PC-9 (cell line): ENCODE results near the gene TMOD2. TPM values are rescaled to one million over a fixed set of nuclear protein-coding genes. Genes with fewer than 3 reads are reported as not detected.

Experiments used
- BruUV-seq: library from RNA; stranded (reverse); fragments of 400-500 nt; replicated peaks from 2 replicates; lab custom pipeline; 2021; lab: Mats Ljungman, UMichigan
- CTCF ChIA-PET: fragments of 300-600 bp; sonication (Branson Sonifier 250); formaldehyde crosslinking; loops from one replicate; lab custom pipeline; 2022; ENCODE audit warnings: antibody characterized with exemption; lab: Charles Lee
- POLR2A ChIA-PET: fragments of 300-600 bp; sonication (Branson Sonifier 250); formaldehyde crosslinking; loops from one replicate; lab custom pipeline; 2022; ENCODE audit warnings: antibody characterized with exemption; ENCODE audit not compliant: unreplicated experiment; lab: Charles Lee
- DNase-seq, 2 experiments: peaks; one replicate each; pipeline versions ENCODE4 v3.0.0 to v3.0.0-alpha.2; 2015 to 2022; ENCODE audit warnings: mixed read lengths in 1 of 2
- H2AFZ ChIP-seq: fragments of 200-600 bp; sonication (generic); 2 replicates; pipeline ENCODE4 v1.8.1; 2017; ENCODE audit warnings: antibody characterized with exemption
- H3F3A ChIP-seq: fragments of 200-600 bp; sonication (generic); 2 replicates; pipeline ENCODE4 v1.8.1; 2017; ENCODE audit warnings: antibody characterized with exemption, mild to moderate bottlenecking, low read depth; ENCODE audit not compliant: insufficient read depth
- H3K27ac ChIP-seq: fragments of 200-600 bp; sonication (generic); 2 replicates; pipeline ENCODE4 v1.6.1; 2016; ENCODE audit warnings: mixed run types
- H3K27me3 ChIP-seq: fragments of 200-600 bp; sonication (generic); 2 replicates; pipeline ENCODE4 v1.6.1; 2016; ENCODE audit warnings: low read depth, mixed run types; ENCODE audit not compliant: insufficient read depth
- H3K36me3 ChIP-seq: fragments of 200-600 bp; sonication (generic); 2 replicates; pipeline ENCODE4 v1.6.1; 2016; ENCODE audit warnings: low read depth, mixed run types
- H3K4me1 ChIP-seq: fragments of 200-600 bp; sonication (generic); replicated peaks from 2 replicates; pipeline ENCODE4 v1.6.1; 2016; ENCODE audit warnings: mixed run types; ENCODE audit not compliant: insufficient read depth
- H3K4me2 ChIP-seq: fragments of 200-600 bp; sonication (generic); 2 replicates; pipeline ENCODE4 v1.6.1; 2017; ENCODE audit warnings: mixed run types
- H3K4me3 ChIP-seq: fragments of 200-600 bp; sonication (generic); 2 replicates; pipeline ENCODE4 v1.6.1; 2016; ENCODE audit warnings: mixed run types
- H3K79me2 ChIP-seq: fragments of 200-600 bp; sonication (generic); 2 replicates; pipeline ENCODE4 v1.6.1; 2017; ENCODE audit warnings: low read depth, mixed run types
- H3K9me2 ChIP-seq: fragments of 200-600 bp; sonication (generic); 2 replicates; pipeline ENCODE4 v1.8.1; 2017; ENCODE audit warnings: mild to moderate bottlenecking; ENCODE audit not compliant: insufficient read depth
- H3K9me3 ChIP-seq: fragments of 200-600 bp; sonication (generic); 2 replicates; pipeline ENCODE4 v1.8.1; 2016; ENCODE audit warnings: low read depth; ENCODE audit not compliant: insufficient read depth
- H4K20me1 ChIP-seq: fragments of 200-600 bp; sonication (generic); 2 replicates; pipeline ENCODE4 v1.8.1; 2017; ENCODE audit not compliant: insufficient read depth
- CTCF ChIP-seq: fragments of 200-600 bp; sonication (generic); conservative IDR thresholded peaks from 2 replicates; pipeline ENCODE4 v1.6.1; 2017; ENCODE audit warnings: mixed run types, antibody characterized with exemption, mild to moderate bottlenecking, moderate library complexity
- EZH2 ChIP-seq: fragments of 200-600 bp; sonication (generic); IDR thresholded peaks from 2 replicates; pipeline ENCODE4 v1.8.0; 2017; ENCODE audit warnings: antibody characterized with exemption, low read depth
- intact Hi-C: fragments of 100-400 bp; cut with micrococcal nuclease; formaldehyde crosslinking; loops from one replicate; pipeline ENCODE4 v1.10.0; 2022; ENCODE audit not compliant: unreplicated experiment
- total RNA-seq: library from RNA; stranded (reverse); gene quantifications from 2 replicates; pipeline ENCODE4 v1.2.3, GENCODE V29; 2021

Gene TMOD2
- total RNA-seq, 1 experiment from 2014 or later, result 4.2 TPM

GRCh38 chr15:51718746-51719145, 32.7 kb upstream of the TMOD2 start:
- no TSS peak for BruUV-seq
- CTCF ChIA-PET, result no interaction called here
- Histone ChIP-seq H3K27ac (no peak overlapping the region), H3K9me2 (no peaks in the 10 kb centered on the region), H3K9me3 (no peaks in the 10 kb centered on the region), H3K79me2 (no peaks in the 10 kb centered on the region), H2AFZ (no peak overlapping the region), H3K36me3 (no peaks in the 10 kb centered on the region), H3K27me3 (no peaks in the 10 kb centered on the region), H3K4me3 (no peak overlapping the region), H4K20me1 (no peaks in the 10 kb centered on the region), H3F3A (no peaks in the 10 kb centered on the region), H3K4me1 (no peaks in the 10 kb centered on the region), H3K4me2 (no peak overlapping the region)
- POLR2A ChIA-PET, result no interaction called here
- no peak for DNase-seq
- intact Hi-C loops, result no loop called here
- no peak for TF ChIP-seq EZH2
- TF ChIP-seq CTCF, result no peak

GRCh38 chr15:51720201-51720995, 31.0 kb upstream of the TMOD2 start:
- ChIA-PET POLR2A (no interaction called here), CTCF (no interaction called here)
- no peak overlapping the region for H3K27ac ChIP-seq
- no peaks in the 10 kb centered on the region for H3K79me2 ChIP-seq
- H3K4me3 ChIP-seq, result no peak overlapping the region
- H3K36me3 ChIP-seq, result no peaks in the 10 kb centered on the region
- no peaks in the 10 kb centered on the region for H3F3A ChIP-seq
- no peaks in the 10 kb centered on the region for H3K9me3 ChIP-seq
- no peaks in the 10 kb centered on the region for H4K20me1 ChIP-seq
- no peak overlapping the region for H2AFZ ChIP-seq
- DNase-seq, result no peak
- H3K4me2 ChIP-seq, result no peak overlapping the region
- intact Hi-C loops, result no loop called here
- no peak for TF ChIP-seq EZH2
- no peaks in the 10 kb centered on the region for H3K27me3 ChIP-seq
- no peaks in the 10 kb centered on the region for H3K4me1 ChIP-seq
- BruUV-seq, result no TSS peak
- no peaks in the 10 kb centered on the region for H3K9me2 ChIP-seq

GRCh38 chr15:51721199-51721960, 30.0 kb upstream of the TMOD2 start:
- Histone ChIP-seq H3K27ac (no peak overlapping the region), H3K27me3 (no peaks in the 10 kb centered on the region), H3K79me2 (no peaks in the 10 kb centered on the region), H3K4me1 (0 out of 2 replicates have a peak, but pooled peaks cover 5% of the 10 kb centered on the region), H3K4me3 (no peak overlapping the region), H3K9me2 (no peaks in the 10 kb centered on the region), H3K4me2 (no peak overlapping the region), H3K36me3 (no peaks in the 10 kb centered on the region), H3K9me3 (no peaks in the 10 kb centered on the region), H3F3A (no peaks in the 10 kb centered on the region), H2AFZ (no peak overlapping the region), H4K20me1 (no peaks in the 10 kb centered on the region)
- CTCF ChIA-PET, result no interaction called here
- no TSS peak for BruUV-seq
- DNase-seq, result no peak
- POLR2A ChIA-PET, result no interaction called here
- intact Hi-C loops, result no loop called here
- TF ChIP-seq CTCF (no peak), EZH2 (no peak)
